Activated T-helper 1 cell treated with anti-CD3 and anti-CD28 coated beads, Interleukin-12 subunit alpha, Interleukin-12 subunit beta, Interleukin-2, Interleukin-4 antibody, amounts not matched to agents 30 ng/mL and 10 ng/mL and 1 ng/mL, durations not matched to agents 14 hours and 24 hours and 36 hours (primary cell): ENCODE results near the gene ANKS1B. TPM values are rescaled to one million over a fixed set of nuclear protein-coding genes. Genes with fewer than 3 reads are reported as not detected.
"Not testable (repeated sequence)": the region's sequence is repeated elsewhere in the genome, so short reads cannot be mapped to it uniquely, and the experiment has no call there.

ENCODE experiments used
- DNase-seq: peaks from one replicate; pipeline ENCODE4 v3.0.0; 2021; ENCODE audit warnings: low spot score
- H3K27ac Mint-ChIP-seq: one replicate; pipeline ENCODE4 v1.8.0; 2021; ENCODE audit warnings: mild to moderate bottlenecking, mixed read lengths
- H3K27me3 Mint-ChIP-seq: one replicate; pipeline ENCODE4 v1.8.0; 2022; ENCODE audit warnings: mild to moderate bottlenecking, moderate library complexity, mixed read lengths; ENCODE audit not compliant: insufficient read depth
- H3K36me3 Mint-ChIP-seq: one replicate; pipeline ENCODE4 v1.8.0; 2021; ENCODE audit warnings: low read depth, mixed read lengths
- H3K4me1 Mint-ChIP-seq: one replicate; pipeline ENCODE4 v1.8.0; 2021; ENCODE audit warnings: low read depth, mixed read lengths
- H3K4me3 Mint-ChIP-seq: one replicate; pipeline ENCODE4 v1.8.0; 2021; ENCODE audit warnings: mild to moderate bottlenecking, moderate library complexity, mixed read lengths
- H3K9me3 Mint-ChIP-seq: one replicate; pipeline ENCODE4 v1.8.0; 2021; ENCODE audit warnings: mixed read lengths
- intact Hi-C: fragments of 100-400 bp; cut with micrococcal nuclease; formaldehyde crosslinking; loops from one replicate; pipeline ENCODE4 v1.15.1; 2024
- total RNA-seq: library from RNA; stranded (reverse); gene quantifications from 2 replicates; pipeline ENCODE4 v1.2.3, GENCODE V29; 2022

Gene ANKS1B
- total RNA-seq, result 2.8 TPM in 2 replicates

GRCh38 chr12:99984271-99985128, at the start of gene ANKS1B:
TSS of gene ANKS1B (minus strand) at chr12:99984936. CDS start at chr12:99984237, 699 bp downstream.
- DNase-seq, result no peak
- Mint-ChIP-seq H3K27ac (no peak within 1 kb of the TSS), H3K9me3 (no peaks in the 10 kb centered on the region), H3K36me3 (no peaks in the 10 kb centered on the region), H3K4me3 (peak within 1 kb of the TSS; percentile 79), H3K27me3 (peaks cover 56% of the 10 kb centered on the region), H3K4me1 (peaks cover 8% of the 10 kb centered on the region)
- intact Hi-C loops, result no loop called here

DNA sequence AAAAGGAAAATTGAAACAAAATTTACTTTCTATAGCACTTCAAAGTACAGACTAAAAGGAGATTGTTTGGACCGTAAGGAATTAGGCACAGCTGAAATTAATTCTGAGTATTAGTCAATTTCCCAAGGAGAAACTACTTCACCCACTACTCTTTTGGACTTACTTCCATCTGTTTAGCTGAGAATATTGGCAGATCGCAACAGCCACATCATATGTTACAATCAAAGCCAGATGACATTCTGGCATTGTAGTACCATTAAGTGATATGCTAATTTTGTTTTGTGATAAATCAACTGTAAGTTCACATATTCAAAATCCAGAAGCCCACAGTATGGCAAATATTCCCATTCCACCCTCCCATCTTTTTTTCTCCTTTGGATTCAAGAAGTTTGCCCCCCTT, 47.1 kb upstream of the ANKS1B start:
- peaks cover 16% of the 10 kb centered on the region for H3K36me3 Mint-ChIP-seq
- no peak for DNase-seq
- H3K4me3 Mint-ChIP-seq, result no peak overlapping the region
- H3K27me3 Mint-ChIP-seq, result no peaks in the 10 kb centered on the region
- H3K27ac Mint-ChIP-seq, result no peak overlapping the region
- no peaks in the 10 kb centered on the region for H3K4me1 Mint-ChIP-seq
- intact Hi-C loops, result no loop called here
- no peaks in the 10 kb centered on the region for H3K9me3 Mint-ChIP-seq

DNA sequence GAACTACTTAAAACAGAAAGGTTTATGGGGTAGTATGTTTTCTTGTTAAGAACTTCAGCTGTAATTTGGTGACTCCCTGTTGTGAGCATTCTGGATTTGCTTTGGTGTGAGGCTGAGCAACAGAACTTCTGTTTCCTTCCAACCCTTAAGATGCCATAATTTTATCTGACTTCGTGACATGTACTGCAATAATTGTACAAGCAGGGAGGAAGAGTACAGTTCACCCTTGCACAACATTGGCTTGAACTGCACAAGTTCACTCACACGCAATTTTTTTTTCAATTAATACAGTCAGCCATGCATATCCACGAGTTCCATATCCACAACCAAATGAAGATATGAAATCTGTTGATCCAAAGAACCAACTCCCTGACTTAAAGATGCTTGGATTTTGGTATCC, 42.9 kb upstream of the ANKS1B start:
- H3K27ac Mint-ChIP-seq, result no peak overlapping the region
- no peak for DNase-seq
- peaks cover 7% of the 10 kb centered on the region for H3K36me3 Mint-ChIP-seq
- no peaks in the 10 kb centered on the region for H3K9me3 Mint-ChIP-seq
- intact Hi-C loops, result no loop called here
- H3K4me1 Mint-ChIP-seq, result no peaks in the 10 kb centered on the region
- H3K4me3 Mint-ChIP-seq, result no peak overlapping the region
- no peaks in the 10 kb centered on the region for H3K27me3 Mint-ChIP-seq

DNA sequence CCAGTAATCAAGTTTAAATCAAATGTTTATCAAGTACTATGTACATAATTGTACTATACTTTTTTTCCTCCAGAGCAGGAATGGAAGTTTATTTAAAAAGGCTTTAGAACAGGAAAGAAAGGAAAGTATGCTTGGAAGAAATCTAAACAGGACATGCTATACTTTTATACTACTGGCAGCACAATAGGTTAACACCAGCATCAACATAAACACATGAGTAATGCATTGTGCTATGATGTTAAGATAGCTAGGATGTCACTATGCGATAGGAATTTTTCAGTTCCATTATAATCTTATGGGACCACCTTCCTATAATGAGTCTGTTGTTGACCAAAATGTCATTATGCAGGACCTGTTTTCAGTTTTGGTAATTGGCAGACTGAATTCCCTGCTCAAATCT, 41.5 kb upstream of the ANKS1B start:
- Mint-ChIP-seq H3K27me3 (no peaks in the 10 kb centered on the region), H3K9me3 (no peaks in the 10 kb centered on the region), H3K4me3 (no peak overlapping the region), H3K27ac (no peak overlapping the region), H3K36me3 (peaks cover 1% of the 10 kb centered on the region), H3K4me1 (no peaks in the 10 kb centered on the region)
- intact Hi-C loops, result no loop called here
- no peak for DNase-seq

- no peaks in the 10 kb centered on the region for H3K4me1 Mint-ChIP-seq
- DNase-seq, result no peak
- no peak overlapping the region for H3K4me3 Mint-ChIP-seq
- no peaks in the 10 kb centered on the region for H3K9me3 Mint-ChIP-seq
- no peaks in the 10 kb centered on the region for H3K27me3 Mint-ChIP-seq
- peaks cover 1% of the 10 kb centered on the region for H3K36me3 Mint-ChIP-seq
- intact Hi-C loops, result no loop called here
- no peak overlapping the region for H3K27ac Mint-ChIP-seq
Measured at GRCh38 chr12:100024974-100025555, 40.3 kb upstream of the ANKS1B start.

- intact Hi-C loops, result no loop called here
- Mint-ChIP-seq H3K27ac (no peak overlapping the region), H3K27me3 (no peaks in the 10 kb centered on the region), H3K4me1 (no peaks in the 10 kb centered on the region), H3K4me3 (no peak overlapping the region), H3K36me3 (peaks cover 5% of the 10 kb centered on the region), H3K9me3 (no peaks in the 10 kb centered on the region)
- DNase-seq, result no peak
Measured at GRCh38 chr12:100020370-100020769, 35.6 kb upstream of the ANKS1B start.

- Mint-ChIP-seq H3K4me1 (no peaks in the 10 kb centered on the region), H3K4me3 (no peak overlapping the region), H3K27ac (no peak overlapping the region), H3K36me3 (peaks cover 4% of the 10 kb centered on the region), H3K27me3 (no peaks in the 10 kb centered on the region), H3K9me3 (peaks cover under 1% of the 10 kb centered on the region)
- intact Hi-C loops, result no loop called here
- DNase-seq, result no peak
Measured at GRCh38 chr12:100017056-100017455, 32.3 kb upstream of the ANKS1B start.

GRCh38 chr12:100016304-100016703, 31.6 kb upstream of the ANKS1B start:
- H3K27me3 Mint-ChIP-seq, H3K9me3 Mint-ChIP-seq, intact Hi-C loops, H3K27ac Mint-ChIP-seq, H3K36me3 Mint-ChIP-seq, H3K4me3 Mint-ChIP-seq, H3K4me1 Mint-ChIP-seq, DNase-seq: not testable (repeated sequence)

DNA sequence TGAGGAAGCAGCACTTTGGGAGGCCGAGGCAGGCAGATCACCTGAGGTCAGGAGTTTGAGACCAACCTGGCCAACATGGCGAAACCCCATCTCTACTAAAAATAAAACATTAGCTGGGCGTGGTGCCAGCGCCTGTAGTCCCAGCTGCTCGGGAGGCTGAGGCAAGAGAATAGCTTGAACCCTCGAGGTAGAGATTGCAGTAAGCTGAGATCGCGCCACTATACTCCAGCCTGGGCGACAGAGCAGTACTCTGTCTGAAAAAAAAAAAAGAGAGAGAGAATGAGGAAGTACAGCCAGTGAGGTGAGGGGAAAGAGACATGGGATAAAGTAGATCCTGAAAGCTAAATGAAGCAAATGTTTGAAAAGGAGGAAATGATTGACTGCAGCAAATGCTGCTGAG, 21.1 kb upstream of the ANKS1B start:
- DNase-seq, H3K4me1 Mint-ChIP-seq, H3K27me3 Mint-ChIP-seq, H3K9me3 Mint-ChIP-seq, H3K27ac Mint-ChIP-seq, intact Hi-C loops, H3K4me3 Mint-ChIP-seq, H3K36me3 Mint-ChIP-seq: not testable (repeated sequence)

DNA sequence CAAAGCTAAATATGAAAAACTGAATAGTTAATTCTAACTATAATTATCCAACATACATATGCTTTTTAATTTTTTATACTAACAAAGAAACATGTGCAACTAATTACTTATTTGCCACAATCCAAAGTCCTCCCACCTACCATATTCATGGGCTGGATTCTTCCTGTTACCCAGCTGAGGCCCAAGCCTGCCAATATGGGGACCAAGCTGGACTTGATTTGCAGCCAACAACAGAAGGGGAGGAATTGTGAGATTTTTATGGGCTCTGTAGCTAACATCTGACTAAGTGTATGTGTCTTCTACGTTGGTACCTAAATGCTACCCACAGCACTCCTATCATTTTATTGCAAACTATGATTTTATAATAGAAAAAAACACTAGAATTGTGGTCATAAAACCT, 13.1 kb upstream of the ANKS1B start:
- no peak for DNase-seq
- Mint-ChIP-seq H3K36me3 (no peaks in the 10 kb centered on the region), H3K4me1 (no peaks in the 10 kb centered on the region), H3K27me3 (peaks cover 2% of the 10 kb centered on the region), H3K27ac (no peak overlapping the region), H3K4me3 (no peak overlapping the region), H3K9me3 (peaks cover 6% of the 10 kb centered on the region)
- intact Hi-C loops, result no loop called here

DNA sequence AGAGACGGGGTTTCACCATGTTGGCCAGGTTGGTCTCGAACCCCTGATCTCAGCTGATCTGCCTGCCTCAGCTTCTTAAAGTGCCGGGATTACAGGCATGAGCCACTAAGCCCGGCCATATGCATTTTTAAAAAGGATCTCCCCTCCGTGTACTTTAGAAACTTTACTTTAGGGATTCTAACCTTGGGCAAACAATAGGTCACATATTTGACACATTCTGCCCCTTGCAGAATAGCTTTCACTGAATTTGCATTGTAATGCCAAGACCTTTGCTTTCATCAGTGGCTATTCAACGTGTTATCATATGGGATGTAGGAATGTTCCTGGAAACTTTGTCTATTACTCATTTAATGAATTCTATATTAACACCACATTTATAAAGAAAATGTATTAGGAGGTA, 11.4 kb upstream of the ANKS1B start:
- Mint-ChIP-seq H3K4me1 (no peaks in the 10 kb centered on the region), H3K27ac (no peak overlapping the region)

DNA sequence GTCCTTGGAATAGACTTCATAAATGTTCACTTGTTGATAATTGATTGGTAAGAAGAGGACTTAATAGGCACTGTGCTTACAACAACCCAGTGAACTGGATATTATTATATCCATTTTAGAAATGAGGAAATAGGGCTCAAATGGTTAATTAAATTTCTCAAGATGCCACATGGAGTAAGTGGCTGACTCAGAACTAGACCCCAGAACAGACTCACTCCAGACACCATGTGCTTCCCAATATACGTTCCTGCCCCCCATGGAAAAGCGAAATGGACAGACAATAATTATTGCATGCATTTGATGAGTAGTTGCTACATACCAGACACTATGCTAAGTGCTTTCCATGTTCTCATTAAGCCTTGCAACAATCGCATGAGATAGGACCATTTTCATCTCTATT, 895 bp upstream of the ANKS1B start:
- peak overlapping the region; percentile 73 for H3K4me3 Mint-ChIP-seq
- H3K27me3 Mint-ChIP-seq, result peaks cover 51% of the 10 kb centered on the region
- H3K27ac Mint-ChIP-seq, result no peak overlapping the region
- H3K36me3 Mint-ChIP-seq, result no peaks in the 10 kb centered on the region
- no peak for DNase-seq
- H3K9me3 Mint-ChIP-seq, result no peaks in the 10 kb centered on the region
- intact Hi-C loops, result no loop called here
- H3K4me1 Mint-ChIP-seq, result peaks cover 8% of the 10 kb centered on the region

More for the DNA sequence above, 11.4 kb upstream of the ANKS1B start:
- Mint-ChIP-seq H3K4me3 (no peak overlapping the region), H3K36me3 (no peaks in the 10 kb centered on the region), H3K9me3 (peaks cover 6% of the 10 kb centered on the region), H3K27me3 (peaks cover 3% of the 10 kb centered on the region)
- intact Hi-C loops, result no loop called here
- no peak for DNase-seq

DNA sequence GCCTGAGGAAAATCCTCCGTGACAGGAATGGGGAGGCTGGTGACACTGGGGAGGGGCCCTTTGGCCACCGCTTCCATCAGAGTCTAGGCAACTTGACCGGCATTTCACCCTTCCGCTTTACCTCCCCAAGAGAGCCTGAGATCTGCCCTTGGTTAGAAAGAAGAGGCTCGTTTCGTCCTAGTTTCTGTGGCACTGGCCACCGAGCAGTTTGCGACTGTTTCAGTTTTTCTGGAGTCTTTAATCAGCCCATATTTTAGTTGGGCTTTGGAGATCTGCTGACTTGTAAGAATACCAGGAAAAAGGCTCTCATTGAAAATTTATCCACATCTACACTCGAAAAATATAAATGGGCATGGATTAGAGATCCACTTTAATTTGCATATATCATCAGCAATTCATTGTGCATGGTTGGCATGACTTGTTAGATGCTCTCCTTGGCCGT, 414 bp upstream of the ANKS1B start:
- intact Hi-C loops, result no loop called here
- H3K4me3 Mint-ChIP-seq, result peak overlapping the region; percentile 73
- peaks cover 51% of the 10 kb centered on the region for H3K27me3 Mint-ChIP-seq

More for the DNA sequence above, 414 bp upstream of the ANKS1B start:
- no peaks in the 10 kb centered on the region for H3K9me3 Mint-ChIP-seq
- H3K36me3 Mint-ChIP-seq, result no peaks in the 10 kb centered on the region
- no peak for DNase-seq
- peaks cover 8% of the 10 kb centered on the region for H3K4me1 Mint-ChIP-seq
- H3K27ac Mint-ChIP-seq, result no peak overlapping the region
